AG08396 (cell line): ENCODE results near the gene ALKBH3.

Experiments
- DNase-seq: peaks from one replicate; pipeline ENCODE4 v3.0.0; 2012; ENCODE audit warnings: low spot score, mixed read lengths

ALKBH3 gene

DNA sequence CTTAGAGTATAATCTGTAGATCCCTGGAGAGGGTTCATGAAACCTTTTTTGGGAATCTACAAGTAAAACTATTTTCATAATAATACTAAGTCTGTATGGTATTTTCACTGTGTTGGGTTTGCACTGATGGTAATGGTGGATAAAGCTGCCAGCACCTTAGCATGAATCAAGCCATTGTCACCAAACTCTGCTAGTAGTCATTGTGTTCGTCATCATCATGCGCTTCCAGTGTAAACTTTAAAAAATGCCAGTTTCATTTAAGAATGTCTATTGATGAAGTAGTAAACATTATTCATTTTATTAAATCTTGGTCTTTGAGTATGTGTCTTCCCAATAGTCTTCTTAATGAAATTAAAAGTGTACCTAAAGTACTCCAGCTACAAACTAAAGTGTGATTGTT is 15.0 kb downstream of the ALKBH3 start:
- DNase-seq: no peak

DNA sequence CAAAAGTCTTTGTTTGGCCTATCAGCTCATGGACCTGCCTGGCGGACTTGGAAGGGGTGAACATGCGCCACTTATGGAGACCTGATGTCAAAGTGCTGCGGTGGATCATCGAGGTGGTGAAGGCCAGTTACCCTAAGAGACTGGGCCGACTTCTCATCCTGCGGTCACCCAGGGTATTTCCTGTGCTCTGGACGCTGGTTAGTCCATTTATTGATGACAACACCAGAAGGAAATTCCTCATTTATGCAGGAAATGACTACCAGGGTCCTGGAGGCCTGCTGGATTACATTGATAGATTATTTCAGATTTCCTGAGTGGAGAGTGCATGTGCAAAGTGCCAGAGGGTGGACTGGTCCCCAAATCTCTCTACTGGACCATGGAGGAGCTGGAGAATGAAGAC is 17.9 kb downstream of the ALKBH3 start:
- no peak for DNase-seq

DNA sequence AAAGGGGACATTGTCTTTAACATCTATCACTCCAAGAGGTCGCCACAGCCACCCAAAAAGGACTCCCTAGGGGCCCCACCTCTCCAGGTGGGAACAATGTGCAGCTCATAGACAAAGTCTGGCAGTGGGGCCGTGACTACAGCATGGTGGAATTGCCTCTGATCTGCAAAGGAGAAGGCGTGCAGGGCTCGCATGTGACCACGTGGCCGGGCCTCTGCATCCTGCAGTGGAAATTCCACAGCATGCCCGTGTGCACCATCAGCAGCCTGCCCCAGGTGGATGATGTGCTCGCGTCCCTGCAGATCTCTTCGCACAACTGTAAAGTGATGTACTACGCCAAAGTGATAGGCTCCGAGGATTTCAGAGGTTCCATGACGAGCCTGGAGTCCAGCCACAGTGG is 18.5 kb downstream of the ALKBH3 start:
- DNase-seq: no peak

DNA sequence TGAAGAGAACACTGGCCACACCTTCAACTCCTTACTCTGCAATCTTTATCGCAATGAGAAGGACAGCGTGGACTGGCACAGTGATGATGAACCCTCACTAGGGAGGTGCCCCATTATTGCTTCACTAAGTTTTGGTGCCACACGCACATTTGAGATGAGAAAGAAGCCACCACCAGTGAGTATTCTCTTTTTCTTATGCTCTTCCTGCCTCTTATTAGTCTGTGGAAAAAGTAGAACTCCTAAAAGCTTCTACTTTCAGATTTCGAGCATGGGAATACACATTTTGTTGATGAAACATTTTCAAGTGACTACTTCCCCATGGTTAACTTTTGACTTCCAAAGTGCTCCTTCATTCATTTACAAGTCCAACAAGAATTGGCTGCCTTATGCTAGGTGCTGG is 20.9 kb downstream of the ALKBH3 start:
- no peak for DNase-seq

DNA sequence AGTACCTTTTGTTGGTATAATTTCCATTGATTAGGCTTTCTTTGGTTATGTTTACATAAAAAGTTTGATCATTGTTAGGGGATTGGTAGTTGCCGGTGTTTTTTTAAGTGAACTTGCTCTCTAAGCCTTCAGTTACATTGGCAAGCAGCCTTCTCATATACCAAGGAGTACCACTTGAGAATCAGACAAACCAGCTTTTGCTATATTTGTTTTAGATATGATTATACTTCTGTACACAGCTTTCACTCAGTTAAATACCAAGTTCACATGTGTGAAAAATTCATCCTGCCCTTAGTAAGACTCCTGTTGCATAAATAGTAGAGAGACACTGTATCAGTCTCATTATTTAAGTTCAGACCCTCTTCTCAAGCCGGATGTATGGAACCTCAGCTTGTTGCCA is 22.4 kb downstream of the ALKBH3 start:
- DNase-seq: no peak

DNA sequence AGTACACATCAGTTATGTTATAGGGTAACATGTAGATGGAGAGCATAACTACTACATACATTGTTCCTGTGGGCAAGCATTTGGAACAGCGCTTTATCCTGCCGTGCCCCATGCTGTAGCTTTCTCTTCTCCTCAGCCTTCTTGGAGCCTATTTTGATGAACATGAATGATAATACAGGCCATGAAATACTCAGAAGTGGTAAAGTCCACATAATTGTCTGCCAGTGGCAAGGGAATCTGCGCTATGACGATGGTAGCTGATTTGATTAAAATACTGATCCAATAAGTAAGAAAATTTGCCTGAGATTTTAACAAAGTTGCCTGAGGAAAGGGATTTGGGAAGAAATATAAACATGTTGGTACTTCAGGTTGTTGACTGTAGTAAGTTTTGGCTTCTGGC is 23.3 kb downstream of the ALKBH3 start:
- DNase-seq: no peak

DNA sequence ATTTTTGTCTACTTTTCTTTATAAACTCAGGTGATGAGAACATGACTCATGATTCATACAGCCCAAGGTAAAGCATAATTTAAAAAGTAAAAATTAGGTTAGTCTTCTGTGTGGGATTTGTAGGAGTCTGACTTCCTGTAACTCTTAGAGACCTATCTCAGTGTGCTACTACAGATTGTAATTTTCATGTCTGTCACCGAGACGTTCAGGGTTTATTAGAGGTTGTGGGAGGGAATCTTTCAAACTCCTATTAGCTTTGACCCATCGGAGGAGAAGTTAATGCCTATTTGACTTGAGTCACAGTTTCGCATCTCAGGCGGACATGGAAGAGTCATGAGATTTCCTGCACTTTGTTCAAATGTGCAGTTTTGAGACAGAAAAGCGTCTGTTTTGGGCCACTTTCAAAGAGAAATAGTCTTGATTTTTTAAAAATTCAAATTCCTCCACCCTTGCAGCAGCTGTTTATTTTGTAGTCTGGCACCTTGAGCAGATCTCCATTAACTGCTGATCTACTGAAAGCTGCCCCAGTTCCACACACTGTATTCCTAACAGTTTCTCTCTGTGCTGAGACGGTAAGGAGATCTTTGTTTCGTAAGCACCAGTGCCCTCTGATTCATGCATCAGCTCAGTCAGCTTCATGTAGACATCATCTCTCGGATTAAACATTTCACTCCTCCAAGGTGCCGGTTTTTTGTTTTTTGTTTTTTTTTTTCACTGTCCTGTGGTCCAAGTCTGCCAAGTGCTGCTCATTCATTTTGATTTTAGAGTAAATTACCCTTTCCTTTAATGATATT is 24.3 kb downstream of the ALKBH3 start:
- DNase-seq: peak; percentile 41

DNA sequence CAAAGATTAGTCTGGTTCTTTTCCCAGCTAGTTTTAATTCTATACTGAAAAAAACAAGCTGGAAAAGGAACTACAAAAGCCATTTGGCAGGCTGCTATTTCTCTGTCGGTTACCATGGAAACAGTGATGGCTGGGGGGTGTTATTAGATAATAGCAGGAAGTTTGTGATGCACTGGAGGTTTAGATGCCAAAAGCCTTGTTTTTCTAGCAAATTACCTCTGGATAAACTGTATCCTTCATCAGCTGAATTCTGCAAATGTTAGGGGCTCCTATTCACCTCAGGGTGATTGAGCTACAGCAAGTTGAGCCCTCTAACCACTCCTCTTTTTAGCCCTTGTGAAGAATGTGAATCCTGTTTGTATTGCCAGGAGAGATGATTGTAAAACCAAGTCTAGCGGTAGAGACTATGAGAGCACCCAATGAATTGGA is 25.2 kb downstream of the ALKBH3 start:
- no peak for DNase-seq

DNA sequence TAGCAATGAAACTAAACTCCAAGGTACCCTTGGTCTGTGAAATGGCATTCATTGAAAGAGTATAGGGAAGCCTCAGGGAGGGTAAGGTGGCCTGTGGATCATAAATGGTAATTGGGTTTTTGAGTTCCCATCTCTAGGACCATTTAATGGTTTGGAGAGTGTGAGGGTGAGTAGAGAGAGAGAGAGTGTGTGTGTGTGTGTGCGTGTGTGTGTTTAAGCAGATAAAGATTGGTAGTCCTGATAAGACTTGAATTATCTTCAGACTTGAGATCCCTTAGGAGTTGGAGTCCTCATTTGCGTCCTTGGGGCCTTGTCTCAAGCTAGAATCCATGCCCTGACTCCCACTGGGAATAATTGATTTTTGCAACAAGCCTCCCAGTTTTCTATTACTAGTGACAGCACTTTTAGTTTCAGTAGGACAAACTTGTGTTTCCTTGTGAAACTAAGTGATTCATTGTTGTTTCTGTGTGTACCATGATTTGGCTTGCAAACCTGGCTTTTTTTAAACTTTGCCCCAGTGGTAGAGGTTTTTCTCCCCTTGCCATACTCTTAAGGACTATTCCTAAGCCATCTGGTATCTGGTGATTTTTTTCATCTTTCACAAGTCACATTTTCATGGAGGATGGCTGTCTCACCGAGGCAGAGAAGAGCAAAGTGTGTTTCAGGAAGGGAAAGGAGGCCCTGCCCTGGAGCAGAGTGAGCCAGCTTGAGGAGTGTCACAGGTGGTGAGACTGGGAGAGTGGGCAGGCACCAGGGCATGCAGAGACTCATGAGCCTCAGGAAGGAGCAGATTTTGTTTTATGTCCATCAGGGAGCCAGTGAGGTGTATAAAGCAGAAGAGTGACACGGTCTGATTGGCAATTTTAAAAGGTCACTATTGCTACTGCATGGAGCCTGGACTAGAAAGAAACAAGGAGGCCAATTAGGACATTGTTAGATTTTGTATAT is 26.7 kb downstream of the ALKBH3 start:
- no peak for DNase-seq

DNA sequence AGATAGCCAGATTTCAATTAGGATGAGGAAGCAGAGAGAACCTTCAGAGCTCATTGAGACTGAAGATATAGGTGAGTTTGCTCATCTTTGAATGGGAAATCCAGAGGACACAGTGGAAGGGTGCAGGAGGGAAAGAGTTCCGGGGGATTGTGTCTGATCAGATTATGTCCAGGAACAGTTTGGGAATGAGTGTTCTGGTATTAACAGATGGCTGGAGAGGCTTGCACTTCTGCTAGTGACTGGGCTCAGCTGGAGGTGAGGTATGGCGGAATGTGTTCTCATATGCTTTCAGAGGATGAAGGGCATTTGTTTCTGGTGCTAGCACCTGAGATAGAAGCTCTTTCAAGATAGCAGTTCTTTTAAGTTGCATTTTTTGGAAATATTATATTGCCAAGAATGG is 27.6 kb downstream of the ALKBH3 start:
- DNase-seq: no peak

DNA sequence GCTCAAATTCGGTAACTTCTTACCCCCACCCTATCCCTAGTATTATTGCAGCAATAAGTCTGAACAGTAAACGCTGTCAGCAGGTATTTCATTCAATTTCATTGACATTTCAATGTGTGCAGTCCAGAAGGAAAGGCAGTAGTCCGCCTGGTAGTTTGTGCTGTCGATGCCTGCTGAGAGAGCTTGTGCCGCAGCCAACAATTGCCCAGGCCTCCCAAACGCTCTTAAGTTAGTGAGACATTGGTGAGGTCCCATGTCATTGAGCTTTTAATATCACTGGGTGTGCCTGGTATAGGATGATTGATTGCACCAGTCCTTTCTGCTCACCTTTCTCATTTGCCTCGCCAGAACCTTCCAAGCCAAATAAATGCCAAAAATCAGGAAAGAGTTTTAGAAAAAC is 28.1 kb downstream of the ALKBH3 start:
- no peak for DNase-seq

DNA sequence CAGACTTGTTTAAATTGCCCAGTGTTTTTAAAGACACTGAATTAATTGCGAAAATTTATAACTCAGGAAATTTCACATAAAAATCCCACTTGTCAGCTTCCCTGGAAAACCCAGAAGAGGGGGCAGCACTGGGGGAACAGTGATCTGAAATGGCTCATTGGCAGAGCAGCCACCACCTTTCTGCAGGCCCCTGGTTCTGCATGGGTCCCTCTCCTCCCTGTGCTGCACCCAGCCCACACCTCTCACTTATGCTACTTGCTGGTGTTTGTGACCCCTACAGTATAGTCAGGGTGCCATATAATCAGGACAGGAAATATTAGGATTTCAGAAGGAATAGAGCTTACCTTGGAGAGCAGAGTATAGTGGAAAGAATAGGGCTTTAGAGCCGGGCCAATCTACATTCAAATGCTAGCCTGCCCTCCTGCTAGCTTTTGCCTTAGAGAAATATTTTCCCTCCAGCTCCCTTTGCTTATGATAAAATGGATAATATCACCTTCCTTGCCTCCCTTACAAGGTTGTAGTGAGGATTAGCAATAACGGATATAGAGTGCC is 33.3 kb downstream of the ALKBH3 start:
- no peak for DNase-seq

DNA sequence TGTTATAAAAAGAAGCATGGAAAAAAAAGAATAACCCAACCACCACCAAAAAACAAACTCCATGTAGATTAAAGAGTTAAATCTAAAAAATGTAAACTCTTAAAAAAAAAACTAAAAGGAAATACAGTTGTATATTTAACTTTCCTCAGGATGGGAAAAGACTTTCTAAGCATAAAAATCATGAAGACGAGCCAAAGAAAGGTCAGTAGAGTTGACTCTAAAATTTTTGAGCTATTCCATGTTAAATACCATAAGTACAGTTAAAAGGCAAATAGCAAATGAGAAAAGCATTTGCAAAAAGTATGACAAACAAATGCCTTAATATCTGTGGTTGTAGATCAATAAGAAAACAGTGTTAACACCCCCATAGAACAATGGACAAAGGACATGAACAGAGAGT is 33.8 kb downstream of the ALKBH3 start:
- no peak for DNase-seq

DNA sequence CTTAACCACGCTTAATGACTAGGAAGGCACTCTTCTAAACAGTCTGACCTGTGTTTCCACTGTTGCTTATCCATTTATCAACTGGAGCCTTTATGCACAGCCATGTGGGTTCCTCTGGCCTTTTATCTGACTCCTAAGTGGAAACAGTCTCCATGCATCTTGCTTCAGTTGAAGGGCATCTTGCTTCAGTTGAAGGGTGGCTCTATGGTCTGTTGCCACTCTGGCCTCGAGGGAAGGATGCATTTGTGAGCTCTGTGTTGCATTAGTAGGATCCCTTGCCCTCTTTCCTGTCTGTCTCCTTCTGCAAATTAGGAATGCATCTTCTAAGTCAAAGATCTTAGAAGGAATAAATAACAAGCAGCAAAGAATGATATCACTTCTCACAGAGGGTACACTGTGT is 36.0 kb downstream of the ALKBH3 start:
- no peak for DNase-seq

DNA sequence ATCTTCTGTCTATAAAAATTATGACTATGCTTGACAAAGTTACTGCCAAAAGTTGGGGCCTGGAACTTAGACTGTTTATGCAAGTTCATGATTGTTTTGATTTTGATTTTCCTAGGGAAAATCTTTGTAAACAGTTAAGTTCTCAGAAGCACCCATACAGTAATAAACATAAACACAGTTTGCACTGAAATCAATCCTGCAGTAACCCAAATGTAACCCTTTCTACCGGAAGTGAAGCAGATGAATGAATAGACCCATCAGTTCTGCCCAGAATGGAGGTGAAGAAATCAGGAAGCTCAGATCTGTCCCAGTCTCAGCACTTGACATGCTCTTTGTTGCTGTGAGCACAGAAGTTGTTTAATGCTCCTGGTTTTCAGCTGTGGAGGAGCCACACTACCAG is 37.2 kb downstream of the ALKBH3 start:
- DNase-seq: no peak

DNA sequence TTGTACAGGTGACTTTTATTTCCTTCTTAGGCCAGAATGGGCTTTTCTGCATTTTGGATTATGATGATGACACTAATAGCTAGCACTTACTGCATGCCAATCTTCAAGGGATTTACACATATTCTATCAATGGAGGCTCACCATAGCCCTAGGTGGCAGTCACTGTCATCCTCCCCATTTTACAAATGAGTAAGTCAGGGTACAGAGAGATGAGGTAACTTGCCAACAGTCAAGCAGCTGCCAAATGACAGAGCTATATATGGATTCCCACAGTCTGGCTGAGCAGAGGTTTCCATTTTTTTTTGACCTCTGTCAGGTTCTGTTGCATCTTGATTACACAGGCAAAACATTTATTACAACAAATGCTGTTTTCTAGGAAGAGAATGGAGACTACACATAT is 38.0 kb downstream of the ALKBH3 start:
- no peak for DNase-seq

DNA sequence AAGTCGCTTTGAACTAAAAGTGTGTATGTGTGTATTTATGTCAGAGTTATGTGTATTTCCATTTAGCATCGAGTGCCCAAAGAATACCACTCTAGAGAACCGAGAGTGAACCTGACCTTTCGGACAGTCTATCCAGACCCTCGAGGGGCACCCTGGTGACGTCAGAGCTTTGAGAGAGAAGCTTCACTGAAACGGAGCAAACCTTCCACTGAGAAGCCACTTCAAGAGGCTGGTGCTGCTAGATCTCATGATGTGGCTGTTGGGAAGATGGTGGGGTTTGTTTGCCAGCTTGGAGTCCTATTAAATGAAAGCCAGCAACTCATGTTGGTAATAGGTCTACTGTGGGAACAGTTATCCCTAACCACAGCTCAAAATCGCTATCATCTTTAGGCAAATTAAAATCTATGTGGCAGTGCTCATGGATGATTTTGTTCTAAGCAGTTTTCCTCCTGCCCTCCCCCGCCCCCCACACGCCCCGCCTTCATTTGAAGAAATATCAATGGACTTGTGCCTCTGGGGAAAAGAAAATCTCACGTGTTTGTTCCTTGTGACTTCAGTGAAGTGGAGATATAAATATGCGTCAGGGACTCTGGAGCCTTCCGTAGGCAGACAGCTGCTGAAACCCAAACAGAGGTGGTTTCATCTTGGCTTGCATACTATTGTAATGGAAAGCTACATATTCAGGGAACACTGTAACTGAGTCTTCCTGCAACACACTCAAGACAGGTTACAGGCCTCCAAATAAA is 39.4 kb downstream of the ALKBH3 start:
- no peak for DNase-seq

DNA sequence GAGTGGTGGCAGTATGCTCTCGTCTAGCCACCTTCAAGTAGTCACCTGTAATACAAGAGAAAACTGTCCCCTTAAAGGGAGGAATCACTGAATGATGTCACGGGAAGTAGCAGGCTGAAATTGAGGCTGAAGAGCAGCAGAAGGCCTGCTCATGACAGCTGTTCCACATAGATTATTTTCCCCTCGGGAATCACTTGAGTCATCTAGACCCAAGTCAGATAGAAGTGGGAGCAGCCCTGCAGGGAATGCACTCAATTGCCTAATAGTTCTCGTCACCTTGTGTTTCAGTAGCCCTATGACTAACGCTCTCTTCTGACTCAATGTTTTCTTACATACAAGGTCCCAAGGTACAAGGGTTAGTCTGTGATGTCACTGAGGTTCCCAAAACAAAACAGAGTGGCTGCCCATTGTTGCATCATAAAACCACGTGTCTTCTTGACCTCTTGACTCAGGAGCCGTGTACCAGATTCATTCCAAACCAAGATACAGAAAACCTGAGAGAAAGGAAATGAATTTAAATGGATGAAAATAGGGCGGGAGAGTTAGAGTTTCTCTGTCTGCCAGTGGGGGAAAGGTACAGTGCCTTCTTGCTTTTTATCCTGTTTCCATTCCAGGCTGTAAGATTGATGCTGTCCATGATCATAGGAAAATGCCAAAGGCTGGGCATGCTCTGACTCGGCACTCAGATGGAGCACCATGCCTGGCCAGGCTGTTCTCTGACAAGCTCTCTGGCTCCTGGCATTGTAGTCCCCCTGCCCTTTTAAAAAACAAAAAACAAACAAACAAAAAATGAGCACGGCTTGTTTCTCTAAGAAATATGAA is 40.2 kb downstream of the ALKBH3 start:
- DNase-seq: peak; percentile 93

DNA sequence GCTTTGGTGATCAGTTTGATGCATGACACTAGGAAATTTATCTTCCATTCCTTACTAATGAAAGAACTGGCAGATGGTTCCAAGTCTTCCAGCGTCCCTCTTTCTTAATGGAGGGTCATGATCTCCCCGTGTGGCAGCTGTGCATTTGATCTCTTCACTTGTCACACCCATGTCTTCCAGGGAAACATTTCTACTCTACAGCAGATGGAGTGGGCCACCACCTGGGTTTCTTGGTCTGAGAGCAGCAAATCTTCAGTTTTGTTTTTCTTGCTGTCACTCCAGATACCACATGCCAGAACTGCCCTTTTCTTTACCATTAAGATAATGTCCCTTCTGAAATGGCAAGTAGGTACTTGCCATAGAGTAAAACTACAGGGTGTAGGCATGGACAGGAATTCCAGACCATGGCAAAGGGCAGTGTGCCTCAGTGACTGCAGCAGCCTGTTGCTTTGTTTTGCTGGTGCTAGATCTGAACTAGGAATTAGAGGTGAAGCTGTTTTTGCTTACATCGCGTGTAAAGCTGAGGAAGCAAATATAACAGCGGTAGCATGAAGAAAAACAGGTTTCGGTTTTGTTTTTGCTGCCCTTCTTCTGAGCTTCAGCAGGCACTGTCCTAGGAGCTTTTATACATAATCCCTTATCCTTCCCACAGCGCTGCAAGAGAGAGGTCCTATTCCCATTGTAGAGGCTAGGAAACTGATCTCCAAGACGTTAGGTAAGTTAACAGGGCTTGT is 41.1 kb downstream of the ALKBH3 start:
- DNase-seq: no peak

DNA sequence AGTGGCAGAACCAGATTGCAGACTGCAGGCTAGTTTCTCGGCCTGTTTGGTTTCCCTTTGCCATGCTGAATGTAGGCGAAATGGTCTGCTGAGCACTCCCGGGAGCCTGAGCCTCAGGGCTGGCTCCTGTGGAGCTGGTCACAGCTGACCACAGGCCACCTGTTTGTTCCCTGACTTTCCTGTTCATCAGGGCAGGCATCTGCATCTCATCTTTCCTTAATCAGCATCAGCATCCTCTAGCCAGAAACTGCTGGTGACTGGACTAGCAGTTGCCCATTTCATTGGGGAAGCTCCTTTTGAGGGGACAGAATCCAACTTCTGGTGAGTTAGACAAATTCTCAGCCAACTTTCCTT is 41.6 kb downstream of the ALKBH3 start:
- DNase-seq: no peak
